ENCODE measurements around the gene SLC36A1. TPM values are rescaled to one million over a fixed set of nuclear protein-coding genes. Genes with fewer than 3 reads are reported as not detected.

Gene SLC36A1
- total and polyA plus RNA-seq, 2 of the 8 experiments (the other 6 are each of a cell fraction or from before 2014, with no cell fraction given) = 6.6 to 9.6 TPM

- H3K27me3 ChIP-seq (replicated peaks in 1 of 4; ENCODE audit: control insufficient read depth in 3 of 4, extremely low read depth in 1 of 4, insufficient read depth in 3 of 4, low read length in 3 of 4) = no peaks in the 10 kb centered on the region
- H2BK12ac ChIP-seq (ENCODE audit: low read depth, low read length) = peak overlapping the region; percentile 81
- H3K4me3 ChIP-seq (ENCODE audit: extremely low read depth in 1 of 4, insufficient read depth in 2 of 4, low read depth in 3 of 4, low read length in 4 of 4) = no peak overlapping the region
- no peaks in the 10 kb centered on the region for H3K79me2 ChIP-seq (ENCODE audit: control insufficient read depth in 1 of 2, insufficient read depth in 2 of 2, low read length in 2 of 2)
- no peak overlapping the region for H3K4ac ChIP-seq (replicated peaks; ENCODE audit: insufficient read length, low read depth, low read length)
- H4K8ac ChIP-seq (ENCODE audit: extremely low read depth, insufficient read depth, low read length) = no peak overlapping the region
- H3K4me2 ChIP-seq (ENCODE audit: insufficient read depth in 1 of 2, low read depth in 2 of 2, low read length in 2 of 2) = no peak overlapping the region; a peak in 1 of 4 replicates
- H3K9ac ChIP-seq (replicated peaks in 1 of 4; ENCODE audit: extremely low read depth in 1 of 4, low read depth in 3 of 4, low read length in 3 of 4) = no peak overlapping the region
- POLR2A ChIA-PET (ENCODE audit: partially characterized antibody) = interaction anchor here (0.6 to 1.4 kb wide), 3 partner anchors 53 to 275 kb away, joined by 3 read pairs; partner anchors contain the start of gene CCDC69
- H3K79me1 ChIP-seq (ENCODE audit: low read depth, low read length) = no peaks in the 10 kb centered on the region
- no peak overlapping the region for H3K23ac ChIP-seq (ENCODE audit: insufficient read length)
- H2BK5ac ChIP-seq (ENCODE audit: low read depth, low read length) = no peak overlapping the region
- H3K56ac ChIP-seq (replicated peaks; ENCODE audit: insufficient read length, low read depth, low read length) = no peak overlapping the region
- CTCF ChIA-PET (ENCODE audit: partially characterized antibody) = interaction anchor here (0.6 to 3.4 kb wide), 19 partner anchors 9 to 439 kb away, joined by 3 to 66 read pairs (median 5); partner anchors contain the start of gene SLC36A1
- H3K4me1 ChIP-seq (replicated peaks in 1 of 4; ENCODE audit: control insufficient read depth in 3 of 4, insufficient read depth in 4 of 4, low read length in 3 of 4) = peaks cover 0 to 4% (median under 1%) of the 10 kb centered on the region in 4 experiments; a peak in 3 of 7 replicates
- peak overlapping the region; percentile 10; the same call in 1 of the 2 replicates for H2BK15ac ChIP-seq (ENCODE audit: low read length)
- no peak overlapping the region for H3K27ac ChIP-seq (ENCODE audit: low read depth, low read length)
- H3K36me3 ChIP-seq (ENCODE audit: control insufficient read depth in 2 of 4, insufficient read depth in 4 of 4, low read length in 3 of 4) = peaks cover 0 to 4% (median 0%) of the 10 kb centered on the region in 4 experiments; a peak in 1 of 8 replicates
- 0 out of 4 replicates have a peak, but pooled peaks cover 0 to 2% of the 10 kb centered on the region in 2 experiments for H3K9me3 ChIP-seq (ENCODE audit: insufficient read depth in 2 of 2, low read depth in 1 of 2, low read length in 1 of 2)
- no peak for TF ChIP-seq TAF1 (IDR thresholded peaks at IDR 0.05; ENCODE audit: low read depth, low read length)
- TF ChIP-seq E2F6 (IDR thresholded peaks at IDR 0.05) = 0 out of 2 replicates have a peak, but pooled peaks have one; percentile 15
- no peak overlapping the region for H2AFZ ChIP-seq (ENCODE audit: low read length)
- H3K18ac ChIP-seq (ENCODE audit: extremely low read depth, low read length) = no peak overlapping the region
- peak overlapping the region; percentile 67 for H4K91ac ChIP-seq (replicated peaks; ENCODE audit: insufficient read length, low read length)
- FAIRE-seq (no peak), DNase-seq (ENCODE audit: low read depth in 1 of 2, low spot score in 2 of 2) (no peak)
- peak overlapping the region; percentile 68; the same call in 1 of the 2 replicates for H2AK5ac ChIP-seq (ENCODE audit: low read depth, low read length)
- H4K20me1 ChIP-seq (replicated peaks in 1 of 2; ENCODE audit: control insufficient read depth in 1 of 2, insufficient read depth in 2 of 2, low read length in 2 of 2) = no peaks in the 10 kb centered on the region
- no peaks in the 10 kb centered on the region for H3K23me2 ChIP-seq (ENCODE audit: low read depth, low read length)
- H2BK20ac ChIP-seq (ENCODE audit: low read length) = no peak overlapping the region
- no peak overlapping the region for H4K5ac ChIP-seq (ENCODE audit: insufficient read length, low read depth, low read length)
- H2BK120ac ChIP-seq (replicated peaks; ENCODE audit: low read depth, low read length) = no peak overlapping the region
- no peak overlapping the region for H3K14ac ChIP-seq (ENCODE audit: insufficient read length)
- WGBS, 2 experiments (ENCODE audit: extremely low coverage in 1 of 2, insufficient coverage in 1 of 2, insufficient read length in 1 of 2, insufficient replicate concordance in 2 of 2, low coverage in 1 of 2, low lambda C conversion rate in 2 of 2, missing lambda C conversion rate in 1 of 2) = 86% methylated on average over 8 of the region's 8 CpGs; no CpG with 5 or more reads in 1 of the 2 experiments
Observed at GRCh38 chr5:151499501-151500035, 52.2 kb downstream of the SLC36A1 start.
